NCI-H2196 treated with DMSO at 0.1 percent for 48 hours (cell line): ENCODE results near the gene EPGN.
"Not testable (repeated sequence)": the region's sequence is repeated elsewhere in the genome, so short reads cannot be mapped to it uniquely, and the experiment has no call there.

Experiments
- DNase-seq: peaks from one replicate; lab custom pipeline; 2025; ENCODE audit not compliant: unreplicated experiment; lab: John Stamatoyannopoulos, UW

EPGN gene

DNA sequence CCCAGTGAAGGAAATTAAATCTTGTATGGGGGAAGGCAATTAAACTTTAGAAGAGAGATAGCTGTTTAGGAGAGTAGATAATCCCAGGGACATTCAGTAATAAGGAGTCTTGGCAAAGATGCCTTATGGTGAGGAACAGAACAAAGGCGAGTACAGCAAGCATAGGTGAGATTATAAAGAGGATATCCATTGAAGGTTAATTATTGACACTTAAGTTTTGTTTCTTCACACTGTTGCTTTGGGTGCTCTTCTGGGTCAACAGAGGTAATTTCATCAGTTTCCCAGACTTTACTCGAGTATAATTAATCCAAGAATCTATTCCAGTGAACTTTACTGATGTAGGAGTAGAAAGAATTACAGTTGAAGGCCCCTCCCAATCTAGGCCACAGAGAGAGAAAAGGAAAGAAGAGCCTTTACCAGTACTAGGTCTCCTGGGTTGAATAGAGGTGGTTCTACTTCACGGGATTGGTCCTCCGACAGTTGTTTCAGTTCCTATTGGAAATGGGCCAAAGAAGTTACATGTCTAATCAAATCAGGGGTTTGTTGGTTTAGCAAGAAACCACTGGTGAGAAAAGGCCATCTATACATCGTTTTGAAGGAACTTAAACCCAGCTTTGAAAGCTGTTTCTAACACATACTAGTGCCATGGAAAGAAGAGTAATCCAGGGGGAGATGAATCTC lies 27.2 kb downstream of the EPGN start:
- no peak for DNase-seq

DNA sequence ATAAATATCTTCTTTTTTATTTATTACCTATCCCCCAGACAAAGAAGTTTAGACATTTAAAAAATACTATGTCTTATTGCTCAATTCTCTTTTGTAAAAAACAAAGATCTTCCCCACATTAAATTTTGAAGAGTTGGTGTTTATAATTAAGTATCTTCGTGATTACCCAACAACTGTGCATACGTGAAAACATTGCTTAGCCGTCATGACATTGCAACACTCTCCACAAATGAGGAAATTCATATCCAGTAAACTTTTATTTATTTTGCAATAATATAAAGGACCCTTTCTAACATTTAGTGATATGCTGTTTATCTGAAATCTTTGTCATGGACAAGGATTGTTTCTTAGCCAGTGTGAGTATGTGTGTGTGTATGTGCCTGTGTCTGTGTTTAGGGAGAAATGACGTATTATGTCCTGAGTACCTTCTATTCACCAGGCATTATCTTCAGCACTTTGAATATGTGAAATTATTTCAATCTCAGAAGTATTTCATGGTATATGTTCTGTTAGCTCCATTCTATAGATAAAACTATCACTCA lies 30.6 kb downstream of the EPGN start:
- no peak for DNase-seq

DNA sequence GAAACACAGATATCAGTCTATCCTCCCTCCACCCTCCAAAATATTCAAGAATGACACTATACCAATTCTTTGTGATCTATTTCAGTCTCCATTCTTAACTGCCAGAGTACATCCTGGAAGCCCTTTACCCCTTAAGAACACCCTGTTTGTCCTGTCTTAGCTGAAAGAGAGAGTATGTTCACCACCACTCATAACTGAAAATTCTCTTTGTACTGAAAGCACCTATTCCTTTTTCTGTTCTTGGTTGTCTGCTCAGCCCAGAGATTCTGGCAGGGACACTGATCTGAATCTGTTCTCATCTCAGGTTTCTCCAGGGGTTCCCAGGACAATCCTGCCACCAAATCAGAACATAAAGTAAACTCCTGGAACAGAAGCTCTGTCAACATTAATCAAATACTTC lies 31.2 kb downstream of the EPGN start:
- no peak for DNase-seq

DNA sequence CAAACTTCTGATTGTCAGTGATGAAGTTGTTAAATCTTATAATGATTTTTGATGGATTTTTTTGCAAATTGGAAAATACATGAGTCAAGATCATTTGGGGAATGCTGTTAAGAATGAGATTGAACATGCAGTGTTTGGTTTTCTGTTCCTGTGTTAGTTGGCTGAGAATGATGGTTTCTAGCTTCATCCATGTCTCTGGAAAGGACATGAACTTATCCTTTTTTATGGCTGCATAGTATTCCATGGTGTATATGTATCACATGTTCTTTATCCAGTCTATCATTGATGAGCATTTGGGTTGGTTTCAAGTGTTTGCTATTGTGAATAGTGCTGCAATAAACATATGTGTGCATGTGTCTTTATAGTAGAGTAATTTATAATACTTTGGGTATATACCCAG lies 32.2 kb downstream of the EPGN start:
- not testable (repeated sequence) for DNase-seq

- DNase-seq: no peak
Measured at GRCh38 chr4:74344031-74344430, 35.8 kb downstream of the EPGN start.

DNA sequence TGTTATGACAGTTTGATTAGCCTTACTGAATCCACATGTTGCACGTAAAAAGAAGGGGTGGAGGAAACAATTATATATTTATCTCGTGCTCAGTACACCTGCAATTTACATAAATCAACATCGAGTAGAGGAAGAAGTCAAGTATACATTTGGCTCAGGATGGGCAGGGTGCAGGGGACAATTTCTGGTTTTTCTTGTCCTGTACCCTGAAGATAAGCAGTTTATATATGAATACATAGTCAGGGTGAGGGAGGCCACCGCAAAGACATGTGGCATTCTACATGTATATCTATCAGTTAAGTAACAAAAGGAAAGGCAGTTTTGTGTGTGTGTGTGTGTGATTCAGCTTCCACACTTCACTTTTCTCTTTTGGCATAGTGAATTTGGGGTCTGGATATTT lies 45.6 kb downstream of the EPGN start:
- DNase-seq: no peak

DNA sequence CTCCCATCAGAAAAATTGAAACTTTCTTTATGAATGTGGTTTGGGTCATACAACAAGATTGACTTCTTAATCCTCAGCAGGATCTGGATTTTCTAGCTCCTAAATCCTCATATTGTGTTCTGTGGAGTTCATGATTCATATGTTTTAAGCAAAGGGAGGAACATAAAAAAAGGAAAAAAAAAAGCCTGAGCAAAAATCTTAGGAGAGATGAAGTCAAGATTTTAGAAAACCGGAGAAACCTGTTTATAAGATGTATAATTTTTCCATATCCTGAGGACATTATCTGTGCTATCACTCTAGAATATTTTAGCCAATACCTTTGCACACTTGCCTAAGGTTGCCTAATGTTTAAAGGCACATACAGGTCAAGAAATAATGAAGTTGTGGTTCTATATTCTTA lies 49.7 kb downstream of the EPGN start:
- no peak for DNase-seq

DNA sequence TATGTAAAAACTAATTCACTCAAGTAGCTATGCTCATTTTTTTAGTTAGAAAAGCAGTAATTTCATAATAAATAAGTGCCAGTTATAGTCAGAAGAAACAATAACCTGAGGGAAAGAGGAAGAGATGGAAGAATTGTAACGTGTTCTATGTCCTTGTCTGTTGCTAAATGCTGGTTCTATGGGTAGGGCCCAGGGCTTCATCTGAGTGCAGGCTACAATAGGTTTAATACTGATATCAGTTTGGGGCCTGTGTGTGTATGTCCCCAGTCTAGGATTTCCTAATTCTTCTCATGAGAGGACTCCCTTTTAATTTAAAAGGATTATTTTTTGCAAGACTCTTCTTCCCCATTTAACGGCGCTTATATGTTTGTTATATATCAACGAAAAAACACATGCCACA lies 53.4 kb downstream of the EPGN start:
- no peak for DNase-seq

DNA sequence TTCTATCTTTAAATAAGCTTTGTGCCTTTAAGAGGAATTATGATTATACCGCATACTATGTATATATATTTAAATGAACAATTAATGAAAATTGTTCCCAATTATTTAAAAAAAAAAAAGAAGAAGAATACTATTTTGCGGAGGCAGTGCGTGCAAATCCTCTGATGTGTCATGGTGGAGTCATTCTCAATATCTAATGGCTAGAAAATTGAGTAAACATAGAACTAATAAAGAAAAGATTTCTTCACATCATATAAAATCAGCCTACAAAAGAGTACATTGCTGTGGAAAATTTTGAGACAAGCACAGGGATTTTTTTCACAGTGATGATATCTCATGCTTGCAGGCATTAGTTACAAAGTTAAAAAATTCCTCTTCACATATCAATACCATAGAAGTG lies 54.1 kb downstream of the EPGN start:
- no peak for DNase-seq

GRCh38 chr4:74364256-74364651 lies 56.0 kb downstream of the EPGN start:
- no peak for DNase-seq

DNA sequence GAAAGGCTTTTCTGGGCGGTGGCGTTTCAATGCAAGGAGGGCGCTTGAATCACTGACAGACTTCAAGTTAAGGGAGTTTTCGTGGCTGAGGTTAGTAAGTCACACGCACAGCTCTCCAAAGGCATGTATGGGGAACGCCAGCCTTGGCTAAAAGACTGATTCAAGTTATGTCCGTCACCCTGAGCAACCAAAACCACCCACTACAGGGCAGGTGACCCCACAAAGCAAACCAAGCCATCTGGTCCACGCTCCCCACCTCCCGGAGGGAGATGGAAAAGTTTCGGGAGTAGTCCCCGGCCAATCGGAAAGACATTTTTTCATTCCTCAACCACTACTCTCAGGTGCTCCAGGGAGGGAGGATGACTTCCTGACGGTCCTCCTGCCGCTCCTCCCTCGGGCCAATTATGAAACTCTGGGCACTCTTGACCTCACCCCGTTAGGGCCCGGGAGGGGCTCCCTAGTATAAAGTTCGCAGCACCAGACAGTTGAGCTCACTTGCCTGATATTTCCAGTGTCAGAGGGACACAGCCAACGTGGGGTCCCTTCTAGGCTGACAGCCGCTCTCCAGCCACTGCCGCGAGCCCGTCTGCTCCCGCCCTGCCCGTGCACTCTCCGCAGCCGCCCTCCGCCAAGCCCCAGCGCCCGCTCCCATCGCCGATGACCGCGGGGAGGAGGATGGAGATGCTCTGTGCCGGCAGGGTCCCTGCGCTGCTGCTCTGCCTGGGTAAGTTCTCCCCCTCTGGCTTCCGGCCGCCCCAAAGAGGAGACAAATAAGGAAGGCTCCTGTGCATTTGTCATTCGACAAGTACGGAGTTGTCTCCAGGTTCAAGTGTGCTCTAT lies 56.6 kb downstream of the EPGN start, which contains the start of gene EREG:
Gene EREG (plus strand): TSS at position 494 of the 840 bp plus-strand sequence. CDS start 164 bp downstream, at position 658.
- no peak for DNase-seq

- DNase-seq: no peak
Measured at GRCh38 chr4:74365761-74366160, 57.5 kb downstream of the EPGN start.
